Glutamatergic neuron (in vitro differentiated cells): ENCODE measurements around the gene PKDREJ. TPM values are rescaled to one million over a fixed set of nuclear protein-coding genes. Genes with fewer than 3 reads are reported as not detected.

Source experiments
- DNase-seq: peaks from one replicate; pipeline ENCODE4 v3.0.0; 2022
- H3K27ac Mint-ChIP-seq: one replicate; pipeline ENCODE4 v1.8.0; 2020; ENCODE audit warnings: mild to moderate bottlenecking, mixed read lengths, inconsistent platforms; ENCODE audit not compliant: unreplicated experiment
- H3K27me3 Mint-ChIP-seq: one replicate; pipeline ENCODE4 v1.8.0; 2020; ENCODE audit warnings: mild to moderate bottlenecking, moderate library complexity, mixed read lengths, inconsistent platforms; ENCODE audit not compliant: unreplicated experiment
- H3K36me3 Mint-ChIP-seq: one replicate; pipeline ENCODE4 v1.8.0; 2020; ENCODE audit warnings: mild to moderate bottlenecking, mixed read lengths, inconsistent platforms; ENCODE audit not compliant: unreplicated experiment
- H3K4me1 Mint-ChIP-seq: one replicate; pipeline ENCODE4 v1.8.0; 2020; ENCODE audit warnings: mild to moderate bottlenecking, low read depth, mixed read lengths, inconsistent platforms; ENCODE audit not compliant: unreplicated experiment
- H3K4me3 Mint-ChIP-seq: one replicate; pipeline ENCODE4 v1.8.0; 2020; ENCODE audit warnings: mild to moderate bottlenecking, mixed read lengths, inconsistent platforms; ENCODE audit not compliant: unreplicated experiment
- H3K9me3 Mint-ChIP-seq: one replicate; pipeline ENCODE4 v1.8.0; 2020; ENCODE audit warnings: mild to moderate bottlenecking, moderate library complexity, mixed read lengths, inconsistent platforms; ENCODE audit not compliant: unreplicated experiment
- total RNA-seq: library from RNA; stranded (reverse); fragmentation: NEBNext Ultra II Directional; extraction: Animal tissue kit (Norgen Biotek cat#: 25700); gene quantifications from one replicate; pipeline ENCODE4 v1.2.1, GENCODE V29; 2021; ENCODE audit not compliant: unreplicated experiment
- TF ChIP-seq, protein P1 (sequence below): fragments of 200-600 bp; sonication (generic); IDR thresholded peaks from one replicate; pipeline ENCODE4 v1.5.0; 2021; ENCODE audit not compliant: partially characterized antibody, unreplicated experiment

The PKDREJ gene
- total RNA-seq, 1 donor from 2014 or later: not detected

- no peak for DNase-seq
- Mint-ChIP-seq H3K4me3 (no peak overlapping the region), H3K9me3 (peaks cover 4% of the 10 kb centered on the region), H3K27me3 (no peaks in the 10 kb centered on the region), H3K36me3 (peaks cover 4% of the 10 kb centered on the region), H3K4me1 (peaks cover 2% of the 10 kb centered on the region), H3K27ac (no peak overlapping the region)
- TF ChIP-seq, protein P1, sequence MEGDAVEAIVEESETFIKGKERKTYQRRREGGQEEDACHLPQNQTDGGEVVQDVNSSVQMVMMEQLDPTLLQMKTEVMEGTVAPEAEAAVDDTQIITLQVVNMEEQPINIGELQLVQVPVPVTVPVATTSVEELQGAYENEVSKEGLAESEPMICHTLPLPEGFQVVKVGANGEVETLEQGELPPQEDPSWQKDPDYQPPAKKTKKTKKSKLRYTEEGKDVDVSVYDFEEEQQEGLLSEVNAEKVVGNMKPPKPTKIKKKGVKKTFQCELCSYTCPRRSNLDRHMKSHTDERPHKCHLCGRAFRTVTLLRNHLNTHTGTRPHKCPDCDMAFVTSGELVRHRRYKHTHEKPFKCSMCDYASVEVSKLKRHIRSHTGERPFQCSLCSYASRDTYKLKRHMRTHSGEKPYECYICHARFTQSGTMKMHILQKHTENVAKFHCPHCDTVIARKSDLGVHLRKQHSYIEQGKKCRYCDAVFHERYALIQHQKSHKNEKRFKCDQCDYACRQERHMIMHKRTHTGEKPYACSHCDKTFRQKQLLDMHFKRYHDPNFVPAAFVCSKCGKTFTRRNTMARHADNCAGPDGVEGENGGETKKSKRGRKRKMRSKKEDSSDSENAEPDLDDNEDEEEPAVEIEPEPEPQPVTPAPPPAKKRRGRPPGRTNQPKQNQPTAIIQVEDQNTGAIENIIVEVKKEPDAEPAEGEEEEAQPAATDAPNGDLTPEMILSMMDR: no peak
These were observed 23.1 kb downstream of the PKDREJ start for GRCh38 chr22:46240073-46240472.

DNA sequence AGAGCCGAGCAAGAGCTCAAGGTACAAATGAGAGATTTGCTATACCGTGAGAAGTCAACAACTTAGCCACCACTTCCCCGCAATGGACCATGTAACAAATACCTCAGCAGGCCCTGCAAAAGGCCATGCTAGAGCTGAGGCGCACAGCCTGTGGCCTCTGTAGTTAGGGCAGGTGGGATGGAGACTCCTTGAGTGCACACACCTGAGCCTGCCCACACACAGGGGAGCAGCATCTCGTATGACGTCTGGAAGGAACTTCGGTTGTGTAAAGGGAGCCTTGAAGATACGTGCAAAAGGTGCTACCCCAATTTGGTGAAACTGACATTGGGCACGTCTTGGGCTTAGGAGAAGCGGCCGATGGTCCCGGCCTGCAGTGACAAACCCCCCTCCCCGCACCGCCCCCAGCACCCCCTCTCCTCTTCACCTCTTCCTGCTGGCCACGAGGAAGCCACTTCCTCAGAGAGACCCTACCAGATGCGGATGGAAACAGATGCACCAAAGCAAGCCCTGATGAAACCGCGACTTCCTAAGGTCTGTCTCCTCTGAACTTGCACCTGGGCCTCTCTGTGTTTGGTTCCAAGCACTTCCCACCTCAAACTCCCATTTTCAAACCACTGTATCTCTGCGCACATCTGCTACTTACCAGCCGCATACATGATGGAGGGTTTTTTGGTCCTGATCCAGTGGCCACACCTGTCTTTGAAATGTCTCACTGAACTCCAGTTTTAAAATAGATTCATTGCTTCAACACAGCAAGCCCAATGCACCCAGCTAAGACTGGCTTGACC lies 23.7 kb downstream of the PKDREJ start:
- H3K4me3 Mint-ChIP-seq: no peak overlapping the region
- TF ChIP-seq, protein P1: no peak
- no peaks in the 10 kb centered on the region for H3K27me3 Mint-ChIP-seq
- no peak overlapping the region for H3K27ac Mint-ChIP-seq
- peaks cover 4% of the 10 kb centered on the region for H3K36me3 Mint-ChIP-seq
- DNase-seq: no peak
- H3K4me1 Mint-ChIP-seq: peaks cover 3% of the 10 kb centered on the region
- peaks cover 4% of the 10 kb centered on the region for H3K9me3 Mint-ChIP-seq

- no peak for DNase-seq
- TF ChIP-seq, protein P1: no peak
- H3K4me3 Mint-ChIP-seq: no peak overlapping the region
- H3K4me1 Mint-ChIP-seq: peaks cover 3% of the 10 kb centered on the region
- peaks cover 4% of the 10 kb centered on the region for H3K36me3 Mint-ChIP-seq
- H3K27me3 Mint-ChIP-seq: no peaks in the 10 kb centered on the region
- no peak overlapping the region for H3K27ac Mint-ChIP-seq
- H3K9me3 Mint-ChIP-seq: peaks cover 4% of the 10 kb centered on the region
These were observed 24.6 kb downstream of the PKDREJ start for GRCh38 chr22:46238541-46238940.

- H3K9me3 Mint-ChIP-seq: peaks cover 7% of the 10 kb centered on the region
- peaks cover 7% of the 10 kb centered on the region for H3K4me1 Mint-ChIP-seq
- H3K27me3 Mint-ChIP-seq: no peaks in the 10 kb centered on the region
- DNase-seq: no peak
- H3K27ac Mint-ChIP-seq: no peak overlapping the region
- TF ChIP-seq, protein P1: no peak
- peaks cover 4% of the 10 kb centered on the region for H3K36me3 Mint-ChIP-seq
- no peak overlapping the region for H3K4me3 Mint-ChIP-seq
These were observed 25.6 kb downstream of the PKDREJ start for GRCh38 chr22:46237453-46238124.

GRCh38 chr22:46234969-46235368 lies 28.2 kb downstream of the PKDREJ start:
- Mint-ChIP-seq H3K27ac (no peak overlapping the region), H3K4me1 (peaks cover 7% of the 10 kb centered on the region), H3K36me3 (peaks cover 4% of the 10 kb centered on the region), H3K4me3 (no peak overlapping the region), H3K27me3 (no peaks in the 10 kb centered on the region), H3K9me3 (peaks cover 4% of the 10 kb centered on the region)
- DNase-seq: no peak
- TF ChIP-seq, protein P1: no peak
